ENCODE data around the gene DTL.

The DTL gene

DNA sequence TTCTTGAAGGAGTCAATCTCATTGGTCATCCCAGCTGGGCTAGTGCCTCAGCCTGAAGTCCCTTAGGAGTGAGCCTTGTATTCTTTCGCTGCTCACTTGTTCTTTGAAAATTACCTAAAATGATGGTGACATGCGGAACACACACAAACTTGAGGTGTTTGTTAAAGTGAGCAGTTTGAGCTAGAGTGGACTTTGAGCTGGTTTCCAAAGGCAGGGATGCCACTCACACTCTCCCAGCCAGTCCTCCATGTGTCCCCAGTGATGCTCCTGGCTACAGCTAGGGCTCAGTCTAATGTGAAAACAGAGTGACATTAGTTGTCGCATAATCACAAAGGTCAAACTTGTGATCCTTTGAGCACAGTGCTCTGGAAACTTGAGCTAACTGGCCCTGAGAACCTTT lies 84.3 kb downstream of the DTL start:
- no peaks in the 10 kb centered on the region for H3K9me3 Mint-ChIP-seq
- H3K27ac Mint-ChIP-seq, result no peak overlapping the region
- no peak overlapping the region for H3K4me3 Mint-ChIP-seq

DNA sequence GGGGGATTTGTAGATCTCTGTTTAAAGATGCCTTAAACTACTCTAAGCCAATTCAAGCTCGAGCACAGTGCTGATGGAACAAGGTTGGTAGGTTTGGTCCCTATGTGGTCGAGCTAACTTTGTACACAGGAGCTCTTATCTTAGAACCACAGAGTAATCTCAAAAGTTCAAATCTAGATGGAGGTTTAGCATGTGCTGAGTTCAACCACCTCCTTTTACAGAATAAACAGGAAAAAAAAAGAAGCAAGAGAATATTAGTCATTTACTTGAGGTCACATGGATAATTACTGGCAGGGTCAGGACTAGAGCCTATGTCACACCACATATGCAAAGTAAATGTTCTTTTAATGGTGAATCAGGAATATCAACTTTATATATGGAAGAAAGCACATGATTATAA lies 86.2 kb downstream of the DTL start:
- H3K27ac Mint-ChIP-seq, result no peak overlapping the region
- peaks cover 12% of the 10 kb centered on the region for H3K4me1 Mint-ChIP-seq
- H3K27me3 Mint-ChIP-seq (ENCODE audit: low read depth, poor library complexity), result no peaks in the 10 kb centered on the region
- no peak for DNase-seq
- no peak overlapping the region for H3K4me3 Mint-ChIP-seq
- H3K36me3 Mint-ChIP-seq (ENCODE audit: low read depth), result peaks cover 5% of the 10 kb centered on the region
- TF ChIP-seq, protein P1, sequence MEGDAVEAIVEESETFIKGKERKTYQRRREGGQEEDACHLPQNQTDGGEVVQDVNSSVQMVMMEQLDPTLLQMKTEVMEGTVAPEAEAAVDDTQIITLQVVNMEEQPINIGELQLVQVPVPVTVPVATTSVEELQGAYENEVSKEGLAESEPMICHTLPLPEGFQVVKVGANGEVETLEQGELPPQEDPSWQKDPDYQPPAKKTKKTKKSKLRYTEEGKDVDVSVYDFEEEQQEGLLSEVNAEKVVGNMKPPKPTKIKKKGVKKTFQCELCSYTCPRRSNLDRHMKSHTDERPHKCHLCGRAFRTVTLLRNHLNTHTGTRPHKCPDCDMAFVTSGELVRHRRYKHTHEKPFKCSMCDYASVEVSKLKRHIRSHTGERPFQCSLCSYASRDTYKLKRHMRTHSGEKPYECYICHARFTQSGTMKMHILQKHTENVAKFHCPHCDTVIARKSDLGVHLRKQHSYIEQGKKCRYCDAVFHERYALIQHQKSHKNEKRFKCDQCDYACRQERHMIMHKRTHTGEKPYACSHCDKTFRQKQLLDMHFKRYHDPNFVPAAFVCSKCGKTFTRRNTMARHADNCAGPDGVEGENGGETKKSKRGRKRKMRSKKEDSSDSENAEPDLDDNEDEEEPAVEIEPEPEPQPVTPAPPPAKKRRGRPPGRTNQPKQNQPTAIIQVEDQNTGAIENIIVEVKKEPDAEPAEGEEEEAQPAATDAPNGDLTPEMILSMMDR (IDR thresholded peaks at IDR 0.05), result no peak
- no peaks in the 10 kb centered on the region for H3K9me3 Mint-ChIP-seq

More for the DNA sequence above, 84.3 kb downstream of the DTL start:
- no peaks in the 10 kb centered on the region for H3K27me3 Mint-ChIP-seq (ENCODE audit: low read depth, poor library complexity)
- no peak for DNase-seq
- H3K4me1 Mint-ChIP-seq, result peaks cover 12% of the 10 kb centered on the region
- no peaks in the 10 kb centered on the region for H3K36me3 Mint-ChIP-seq (ENCODE audit: low read depth)
- TF ChIP-seq, protein P1 (IDR thresholded peaks at IDR 0.05), result no peak

- DNase-seq, result no peak
- H3K27ac Mint-ChIP-seq, result no peak overlapping the region
- H3K9me3 Mint-ChIP-seq, result no peaks in the 10 kb centered on the region
Measured at GRCh38 chr1:212124690-212125582, 89.4 kb downstream of the DTL start.

DNA sequence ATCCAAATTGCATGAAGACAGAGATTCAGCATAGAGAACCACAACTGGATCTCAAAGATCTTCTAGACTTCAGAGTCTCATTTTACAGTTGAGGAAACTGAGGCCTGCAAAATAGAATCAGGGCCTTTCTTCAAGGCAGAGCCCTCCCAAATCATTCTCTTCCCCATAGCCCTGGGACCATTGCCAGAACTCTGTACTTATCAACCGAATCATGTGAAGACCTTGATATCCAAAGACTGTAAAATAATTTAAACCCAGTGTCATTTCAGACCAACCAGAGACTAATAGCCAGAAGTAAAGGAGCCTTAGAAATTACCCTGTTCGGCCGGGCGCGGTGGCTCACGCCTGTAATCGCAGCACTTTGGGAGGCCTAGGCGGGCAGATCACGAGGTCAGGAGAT lies 90.1 kb downstream of the DTL start:
- no peak overlapping the region for H3K27ac Mint-ChIP-seq
- DNase-seq, result no peak
- H3K27me3 Mint-ChIP-seq (ENCODE audit: low read depth, poor library complexity), result no peaks in the 10 kb centered on the region
- no peak overlapping the region for H3K4me3 Mint-ChIP-seq
- no peaks in the 10 kb centered on the region for H3K9me3 Mint-ChIP-seq
- peaks cover 35% of the 10 kb centered on the region for H3K36me3 Mint-ChIP-seq (ENCODE audit: low read depth)
- TF ChIP-seq, protein P1 (IDR thresholded peaks at IDR 0.05), result no peak
- H3K4me1 Mint-ChIP-seq, result peaks cover 5% of the 10 kb centered on the region

More at GRCh38 chr1:212124690-212125582, 89.4 kb downstream of the DTL start:
- Mint-ChIP-seq H3K27me3 (ENCODE audit: low read depth, poor library complexity) (no peaks in the 10 kb centered on the region), H3K4me3 (no peak overlapping the region), H3K4me1 (peaks cover 5% of the 10 kb centered on the region), H3K36me3 (ENCODE audit: low read depth) (peaks cover 28% of the 10 kb centered on the region)
- TF ChIP-seq, protein P1 (IDR thresholded peaks at IDR 0.05), result no peak

- H3K36me3 Mint-ChIP-seq (ENCODE audit: low read depth), result peaks cover 40% of the 10 kb centered on the region
- peak overlapping the region; percentile 92 for H3K27ac Mint-ChIP-seq
- TF ChIP-seq, protein P1 (IDR thresholded peaks at IDR 0.05), result no peak
- no peaks in the 10 kb centered on the region for H3K27me3 Mint-ChIP-seq (ENCODE audit: low read depth, poor library complexity)
- no peak for DNase-seq
- H3K4me3 Mint-ChIP-seq, result no peak overlapping the region
- H3K9me3 Mint-ChIP-seq, result no peaks in the 10 kb centered on the region
- H3K4me1 Mint-ChIP-seq, result peaks cover 5% of the 10 kb centered on the region
Measured at GRCh38 chr1:212127221-212127620, 91.7 kb downstream of the DTL start.

- TF ChIP-seq, protein P1 (IDR thresholded peaks at IDR 0.05), result no peak
- H3K4me3 Mint-ChIP-seq, result no peak overlapping the region
- no peak for DNase-seq
- H3K27ac Mint-ChIP-seq, result peak overlapping the region; percentile 39
- H3K9me3 Mint-ChIP-seq, result peaks cover 8% of the 10 kb centered on the region
- peaks cover 5% of the 10 kb centered on the region for H3K4me1 Mint-ChIP-seq
- H3K36me3 Mint-ChIP-seq (ENCODE audit: low read depth), result peaks cover 61% of the 10 kb centered on the region
- H3K27me3 Mint-ChIP-seq (ENCODE audit: low read depth, poor library complexity), result no peaks in the 10 kb centered on the region
Measured at GRCh38 chr1:212129781-212130180, 94.2 kb downstream of the DTL start.

Data from nephron progenitor cell (in vitro differentiated cells).